ENCODE measurements around the gene PKD2L2.
"Not testable (repeated sequence)": the region's sequence is repeated elsewhere in the genome, so short reads cannot be mapped to it uniquely, and the experiment has no call there.

Gene PKD2L2

DNA sequence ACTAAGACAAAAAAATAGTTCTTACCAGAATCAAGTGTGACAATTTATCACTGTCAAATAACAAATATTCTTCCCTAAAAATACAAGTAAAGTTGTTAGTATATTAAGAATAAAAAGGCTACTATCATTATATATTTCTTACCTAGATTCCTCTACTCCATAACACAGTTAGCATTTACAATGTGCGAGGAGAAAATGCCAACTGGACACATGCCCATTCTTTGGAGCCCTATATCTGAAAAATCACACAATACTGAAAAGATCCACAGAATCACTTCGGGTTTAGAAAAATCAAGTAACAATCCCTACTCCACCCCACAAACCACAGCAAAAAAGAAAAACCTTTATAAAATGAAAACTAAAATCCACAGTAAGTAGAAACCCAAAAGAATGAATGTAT, 70.9 kb downstream of the PKD2L2 start:
- DNase-seq = no peak

GRCh38 chr5:137960819-137961218, 71.6 kb downstream of the PKD2L2 start:
- no peak for DNase-seq

- not testable (repeated sequence) for DNase-seq
Measured at GRCh38 chr5:137970384-137970783, 81.1 kb downstream of the PKD2L2 start.

GRCh38 chr5:137975208-137975607, 86.0 kb downstream of the PKD2L2 start:
- no peak for DNase-seq

DNA sequence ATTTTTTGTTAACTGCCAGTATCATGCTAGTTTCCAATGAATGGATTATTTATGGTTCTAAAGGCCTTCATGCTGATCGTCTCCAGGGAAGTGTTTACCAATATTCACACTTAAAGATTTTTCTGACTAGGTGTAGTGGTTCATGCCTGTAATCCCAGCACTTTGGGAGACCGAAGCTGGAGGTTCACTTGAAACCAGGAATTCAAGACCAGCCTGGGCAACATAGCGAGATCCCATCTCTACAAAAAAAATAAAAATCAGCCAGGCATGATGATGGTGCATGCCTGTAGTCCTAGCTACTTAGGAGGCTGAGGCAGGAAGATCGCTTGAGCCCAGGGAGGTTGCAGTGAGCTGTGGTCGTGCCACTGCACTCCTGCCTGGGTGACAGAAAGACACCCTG, 100.2 kb downstream of the PKD2L2 start:
- no peak for DNase-seq
